OCI-LY7 (cell line): ENCODE measurements around the gene DHX38.

Source experiments
- EZH2phosphoT487 ChIP-seq: fragments of 200-600 bp; sonication (generic); IDR thresholded peaks from 2 replicates; pipeline ENCODE4 v1.6.1; 2018; ENCODE audit warnings: low read depth, borderline replicate concordance, mild to moderate bottlenecking, mixed run types, antibody characterized with exemption, low read length, moderate library complexity, mixed read lengths
- TF ChIP-seq, protein P1 (sequence below): fragments of 200-600 bp; sonication (generic); conservative IDR thresholded peaks from 2 replicates; pipeline ENCODE4 v1.5.1; 2014; ENCODE audit warnings: mild to moderate bottlenecking, antibody characterized with exemption, low read length, moderate library complexity, mixed read lengths

DNA sequence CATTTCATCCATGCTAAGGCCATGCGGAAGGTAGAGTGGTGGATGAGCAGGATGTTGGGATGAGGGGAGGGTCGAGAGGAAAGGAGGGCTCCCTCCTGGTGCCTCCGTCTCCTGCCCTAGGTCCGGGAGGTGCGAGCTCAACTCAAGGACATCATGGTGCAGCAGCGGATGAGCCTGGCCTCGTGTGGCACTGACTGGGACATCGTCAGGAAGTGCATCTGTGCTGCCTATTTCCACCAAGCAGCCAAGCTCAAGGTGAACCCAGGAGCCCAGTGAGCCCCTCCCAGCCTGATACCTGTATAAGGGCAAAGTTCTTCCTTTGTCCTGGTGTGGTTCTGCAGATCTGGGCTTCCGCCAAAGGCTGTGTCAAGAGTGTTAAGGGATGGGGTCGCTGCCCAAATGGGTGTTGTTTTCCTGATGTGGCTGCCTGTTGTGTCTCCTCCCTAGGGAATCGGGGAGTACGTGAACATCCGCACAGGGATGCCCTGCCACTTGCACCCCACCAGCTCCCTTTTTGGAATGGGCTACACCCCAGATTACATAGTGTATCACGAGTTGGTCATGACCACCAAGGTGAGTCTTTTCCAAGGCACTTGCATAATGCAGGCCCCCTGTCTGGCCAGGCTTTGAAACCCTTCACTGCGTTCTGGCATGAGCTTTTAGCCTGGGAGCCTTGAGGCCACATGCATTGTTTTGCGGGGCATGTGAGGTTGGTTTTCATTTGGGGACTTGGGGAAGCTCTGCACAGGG, 14.9 kb downstream of the DHX38 start:
- TF ChIP-seq, protein P1, sequence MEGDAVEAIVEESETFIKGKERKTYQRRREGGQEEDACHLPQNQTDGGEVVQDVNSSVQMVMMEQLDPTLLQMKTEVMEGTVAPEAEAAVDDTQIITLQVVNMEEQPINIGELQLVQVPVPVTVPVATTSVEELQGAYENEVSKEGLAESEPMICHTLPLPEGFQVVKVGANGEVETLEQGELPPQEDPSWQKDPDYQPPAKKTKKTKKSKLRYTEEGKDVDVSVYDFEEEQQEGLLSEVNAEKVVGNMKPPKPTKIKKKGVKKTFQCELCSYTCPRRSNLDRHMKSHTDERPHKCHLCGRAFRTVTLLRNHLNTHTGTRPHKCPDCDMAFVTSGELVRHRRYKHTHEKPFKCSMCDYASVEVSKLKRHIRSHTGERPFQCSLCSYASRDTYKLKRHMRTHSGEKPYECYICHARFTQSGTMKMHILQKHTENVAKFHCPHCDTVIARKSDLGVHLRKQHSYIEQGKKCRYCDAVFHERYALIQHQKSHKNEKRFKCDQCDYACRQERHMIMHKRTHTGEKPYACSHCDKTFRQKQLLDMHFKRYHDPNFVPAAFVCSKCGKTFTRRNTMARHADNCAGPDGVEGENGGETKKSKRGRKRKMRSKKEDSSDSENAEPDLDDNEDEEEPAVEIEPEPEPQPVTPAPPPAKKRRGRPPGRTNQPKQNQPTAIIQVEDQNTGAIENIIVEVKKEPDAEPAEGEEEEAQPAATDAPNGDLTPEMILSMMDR = no peak
- TF ChIP-seq EZH2phosphoT487 = no peak
